Hippocampal formation (tissue), 2 donors: ENCODE measurements around the gene MSH5.
"Not testable (repeated sequence)": the region's sequence is repeated elsewhere in the genome, so short reads cannot be mapped to it uniquely, and the experiment has no call there.

Source experiments
- DNase-seq, 2 donors: peaks; one replicate each; lab custom pipeline; 2025; lab: John Stamatoyannopoulos, UW

The MSH5 gene

GRCh38 chr6:31778999-31779885 is 39.4 kb downstream of the MSH5 start:
- no peak for DNase-seq

- no peak for DNase-seq
These were observed 40.1 kb downstream of the MSH5 start for GRCh38 chr6:31779908-31780307.

- no peak for DNase-seq
These were observed 40.9 kb downstream of the MSH5 start for GRCh38 chr6:31780507-31781243.

GRCh38 chr6:31781244-31782125 is 41.7 kb downstream of the MSH5 start:
- DNase-seq: no peak

- DNase-seq: no peak
These were observed 42.5 kb downstream of the MSH5 start for GRCh38 chr6:31782126-31782855.

- DNase-seq: no peak
These were observed 44.5 kb downstream of the MSH5 start for GRCh38 chr6:31784098-31784925.

GRCh38 chr6:31785475-31785874 is 45.7 kb downstream of the MSH5 start:
- DNase-seq: no peak

- peak in 1 of 2 donors; percentile 50 for DNase-seq
These were observed 51.7 kb downstream of the MSH5 start for GRCh38 chr6:31791324-31792089.

GRCh38 chr6:31792090-31792374 is 52.2 kb downstream of the MSH5 start:
- DNase-seq: no peak

- no peak for DNase-seq
These were observed 53.0 kb downstream of the MSH5 start for GRCh38 chr6:31792761-31793171.

GRCh38 chr6:31793927-31794245 is 54.1 kb downstream of the MSH5 start:
- DNase-seq: not testable (repeated sequence)

- DNase-seq: no peak
These were observed 54.6 kb downstream of the MSH5 start for GRCh38 chr6:31794294-31794865.

- DNase-seq: no peak
These were observed 55.2 kb downstream of the MSH5 start for GRCh38 chr6:31794866-31795615.

- peak; percentile 86 to 87 for DNase-seq
These were observed 56.0 kb downstream of the MSH5 start, which contains the start of gene VARS1 for GRCh38 chr6:31795616-31796298. VARS1 (minus strand) TSS chr6:31795752; CDS start chr6:31795217, 535 bp downstream.

- DNase-seq: no peak
These were observed 57.2 kb downstream of the MSH5 start for GRCh38 chr6:31796993-31797385.

- no peak for DNase-seq
These were observed 57.8 kb downstream of the MSH5 start for GRCh38 chr6:31797588-31797987.

- no peak for DNase-seq
These were observed 60.0 kb downstream of the MSH5 start for GRCh38 chr6:31799781-31800180.
